GM23338 (cell line): ENCODE measurements around the gene SMG7. TPM values are rescaled to one million over a fixed set of nuclear protein-coding genes. Genes with fewer than 3 reads are reported as not detected.

ENCODE experiments used
- ATAC-seq: fragments of 200-7000 bp; cut with Tn5 transposase; 3 replicates; pipeline ENCODE4 v1.9.1; 2020
- DNase-seq: peaks from one replicate; pipeline ENCODE4 v3.0.0-alpha.2; 2015; ENCODE audit warnings: low spot score
- H2AFZ ChIP-seq: fragments of 200-600 bp; sonication (generic); 2 replicates; pipeline ENCODE4 v1.8.0; 2016; ENCODE audit warnings: antibody characterized with exemption, mild to moderate bottlenecking, moderate library complexity
- H3F3A ChIP-seq: fragments of 200-600 bp; sonication (generic); replicated peaks from 2 replicates; pipeline ENCODE4 v1.8.0; 2017; ENCODE audit warnings: antibody characterized with exemption, mixed run types, low read depth
- H3K27ac ChIP-seq: fragments of 200-600 bp; sonication (generic); 2 replicates; pipeline ENCODE4 v1.6.1; 2016; ENCODE audit warnings: low read depth
- H3K27me3 ChIP-seq: fragments of 200-600 bp; sonication (generic); 2 replicates; pipeline ENCODE4 v1.8.0; 2016; ENCODE audit warnings: mild to moderate bottlenecking, mixed run types, moderate library complexity; ENCODE audit not compliant: insufficient read depth
- H3K36me3 ChIP-seq: fragments of 200-600 bp; sonication (generic); 2 replicates; pipeline ENCODE4 v1.8.0; 2016; ENCODE audit warnings: mild to moderate bottlenecking; ENCODE audit not compliant: insufficient read depth
- H3K4me1 ChIP-seq: fragments of 200-600 bp; sonication (generic); 2 replicates; pipeline ENCODE4 v1.8.0; 2016; ENCODE audit warnings: mild to moderate bottlenecking, moderate library complexity; ENCODE audit not compliant: insufficient read depth
- H3K4me2 ChIP-seq: fragments of 200-600 bp; sonication (generic); 2 replicates; pipeline ENCODE4 v1.7.1; 2017; ENCODE audit warnings: mixed run types
- H3K4me3 ChIP-seq: fragments of 200-600 bp; sonication (generic); 2 replicates; pipeline ENCODE4 v1.6.1; 2016; ENCODE audit warnings: mixed run types
- H3K79me2 ChIP-seq: fragments of 200-600 bp; sonication (generic); replicated peaks from 2 replicates; pipeline ENCODE4 v1.8.0; 2017; ENCODE audit warnings: mild to moderate bottlenecking; ENCODE audit not compliant: insufficient read depth
- H3K9me2 ChIP-seq: fragments of 200-600 bp; sonication (generic); 2 replicates; pipeline ENCODE4 v1.8.0; 2017; ENCODE audit not compliant: insufficient read depth
- H4K20me1 ChIP-seq: fragments of 200-600 bp; sonication (generic); replicated peaks from 2 replicates; pipeline ENCODE4 v1.8.0; 2017; ENCODE audit warnings: mild to moderate bottlenecking; ENCODE audit not compliant: insufficient read depth
- H3K27ac Mint-ChIP-seq: 2 replicates; pipeline ENCODE4 v1.8.0; 2020; ENCODE audit warnings: inconsistent platforms, mild to moderate bottlenecking, moderate library complexity, mixed read lengths
- H3K27me3 Mint-ChIP-seq: 3 replicates; pipeline ENCODE4 v1.8.0; 2022; ENCODE audit warnings: low read depth, mild to moderate bottlenecking, moderate library complexity, mixed read lengths, inconsistent platforms; ENCODE audit not compliant: insufficient read depth, poor library complexity
- H3K36me3 Mint-ChIP-seq: 3 replicates; pipeline ENCODE4 v1.8.0; 2021; ENCODE audit warnings: low read depth, mild to moderate bottlenecking, inconsistent platforms, moderate library complexity, mixed read lengths
- H3K4me1 Mint-ChIP-seq: 3 replicates; pipeline ENCODE4 v1.8.0; 2020; ENCODE audit warnings: mild to moderate bottlenecking, inconsistent platforms, mixed read lengths
- H3K4me3 Mint-ChIP-seq: 3 replicates; pipeline ENCODE4 v1.8.0; 2021; ENCODE audit warnings: moderate library complexity, mild to moderate bottlenecking, inconsistent platforms, mixed read lengths
- H3K9me3 Mint-ChIP-seq: 3 replicates; pipeline ENCODE4 v1.8.0; 2020; ENCODE audit warnings: moderate library complexity, mild to moderate bottlenecking, inconsistent platforms, mixed read lengths
- CREB1 ChIP-seq: fragments of 250-450 bp; sonication (Bioruptor Pico); IDR thresholded peaks from 2 replicates; pipeline ENCODE4 v1.5.0; 2020; ENCODE audit warnings: low read depth, mild to moderate bottlenecking, moderate library complexity
- EZH2 ChIP-seq: fragments of 200-600 bp; sonication (generic); IDR thresholded peaks from one replicate; pipeline ENCODE4 v1.8.0; 2017; ENCODE audit warnings: antibody characterized with exemption, mild to moderate bottlenecking, low read depth; ENCODE audit not compliant: unreplicated experiment
- EZH2phosphoT487 ChIP-seq: fragments of 200-600 bp; sonication (generic); IDR thresholded peaks from one replicate; pipeline ENCODE4 v1.8.1; 2018; ENCODE audit warnings: antibody characterized with exemption; ENCODE audit not compliant: unreplicated experiment
- JUNB ChIP-seq: IDR thresholded peaks from one replicate; pipeline ENCODE4 v1.6.1; 2016; ENCODE audit warnings: antibody characterized with exemption; ENCODE audit not compliant: unreplicated experiment
- NANOG ChIP-seq: IDR thresholded peaks from 2 replicates; pipeline ENCODE4 v1.6.1; 2016; ENCODE audit warnings: antibody characterized with exemption, borderline replicate concordance
- POLR2AphosphoS5 ChIP-seq: IDR thresholded peaks from 2 replicates; pipeline ENCODE4 v1.6.1; 2016; ENCODE audit warnings: antibody characterized with exemption, low read depth
- STAT1 ChIP-seq: IDR thresholded peaks from one replicate; pipeline ENCODE4 v1.6.1; 2016; ENCODE audit warnings: antibody characterized with exemption; ENCODE audit not compliant: unreplicated experiment
- ZNF114 ChIP-seq: fragments of 250-450 bp; sonication (Bioruptor Pico); IDR thresholded peaks from 2 replicates; pipeline ENCODE4 v1.5.0; 2020; ENCODE audit warnings: mild to moderate bottlenecking, moderate library complexity
- ZNF331 ChIP-seq: fragments of 250-450 bp; sonication (Bioruptor Pico); IDR thresholded peaks from 2 replicates; pipeline ENCODE4 v1.5.0; 2020; ENCODE audit warnings: low read depth, mild to moderate bottlenecking, moderate library complexity
- polyA plus RNA-seq: library from polyadenylated mRNA; unstranded; fragments of >200 nt; fragmentation: Nextera tagmentation; extraction: Ambion mirVana; gene quantifications from 2 replicates; pipeline ENCODE4 v1.2.1, GENCODE V29; 2016
- total RNA-seq: library from RNA; depleted of rRNA; stranded (reverse); fragments of >200 nt; shearing (Covaris generic); gene quantifications from 2 replicates; pipeline ENCODE4 v1.2.3, GENCODE V29; 2014
- TF ChIP-seq, protein P1 (sequence below): IDR thresholded peaks from one replicate; pipeline ENCODE4 v1.6.1; 2018; ENCODE audit warnings: antibody characterized with exemption; ENCODE audit not compliant: unreplicated experiment
- TF ChIP-seq, protein P2 (sequence below): fragments of 250-450 bp; sonication (Bioruptor Pico); IDR thresholded peaks from 2 replicates; pipeline ENCODE4 v1.5.0; 2020; ENCODE audit warnings: mild to moderate bottlenecking, moderate library complexity
- TF ChIP-seq, protein P3 (sequence below): IDR thresholded peaks from 2 replicates; pipeline ENCODE4 v1.6.1; 2016; ENCODE audit warnings: antibody characterized with exemption
- TF ChIP-seq, protein P4 (sequence below), 2 experiments: fragments of 200-600 bp in 1 of 2; sonication (generic) in 1 of 2; conservative IDR thresholded peaks; 2 replicates each; pipeline versions ENCODE4 v1.5.1 to v1.6.1; 2016 to 2017; ENCODE audit warnings: antibody characterized with exemption in 2 of 2, low read depth in 2 of 2, mild to moderate bottlenecking in 2 of 2, moderate library complexity in 1 of 2

SMG7 gene
- total and polyA plus RNA-seq, 2 experiments from 2014 or later, result 33.0 to 79.4 TPM

DNA sequence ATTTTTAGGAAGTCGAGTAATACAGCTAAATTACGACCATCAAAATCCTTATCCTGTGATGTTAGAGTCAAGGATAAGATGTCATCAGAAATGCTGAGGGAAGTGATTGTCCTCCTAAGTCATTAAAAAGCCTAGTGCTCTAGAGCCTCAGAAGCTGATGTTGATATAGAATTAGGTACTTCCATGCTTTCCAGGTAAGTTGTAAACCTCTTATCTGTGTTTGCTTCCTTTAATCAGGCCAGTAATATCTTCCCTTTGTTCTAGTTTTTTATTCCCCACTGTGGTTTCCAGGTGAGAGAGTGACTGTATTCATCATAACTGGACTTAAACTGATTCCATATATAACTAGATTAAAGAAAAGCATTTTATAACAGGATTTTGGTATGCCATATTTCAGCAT lies 44.4 kb downstream of the SMG7 start:
- Histone ChIP-seq H3K27ac (no peak overlapping the region), H3F3A (no peaks in the 10 kb centered on the region), H3K9me2 (no peaks in the 10 kb centered on the region), H3K27me3 (no peaks in the 10 kb centered on the region), H3K79me2 (peaks cover 18% of the 10 kb centered on the region), H4K20me1 (no peaks in the 10 kb centered on the region; the same call in 1 of the 2 replicates), H3K4me3 (no peak overlapping the region), H3K4me2 (no peak overlapping the region), H3K36me3 (peaks cover 10% of the 10 kb centered on the region; the same call in 1 of the 2 replicates), H3K4me1 (peaks cover 13% of the 10 kb centered on the region), H2AFZ (no peak overlapping the region)
- no peak for TF ChIP-seq CREB1 (CRISPR knock-in tag)
- TF ChIP-seq JUNB, result no peak
- TF ChIP-seq EZH2phosphoT487, result no peak
- TF ChIP-seq POLR2AphosphoS5, result no peak
- no peak for TF ChIP-seq ZNF114 (CRISPR knock-in tag)
- TF ChIP-seq, protein P1, sequence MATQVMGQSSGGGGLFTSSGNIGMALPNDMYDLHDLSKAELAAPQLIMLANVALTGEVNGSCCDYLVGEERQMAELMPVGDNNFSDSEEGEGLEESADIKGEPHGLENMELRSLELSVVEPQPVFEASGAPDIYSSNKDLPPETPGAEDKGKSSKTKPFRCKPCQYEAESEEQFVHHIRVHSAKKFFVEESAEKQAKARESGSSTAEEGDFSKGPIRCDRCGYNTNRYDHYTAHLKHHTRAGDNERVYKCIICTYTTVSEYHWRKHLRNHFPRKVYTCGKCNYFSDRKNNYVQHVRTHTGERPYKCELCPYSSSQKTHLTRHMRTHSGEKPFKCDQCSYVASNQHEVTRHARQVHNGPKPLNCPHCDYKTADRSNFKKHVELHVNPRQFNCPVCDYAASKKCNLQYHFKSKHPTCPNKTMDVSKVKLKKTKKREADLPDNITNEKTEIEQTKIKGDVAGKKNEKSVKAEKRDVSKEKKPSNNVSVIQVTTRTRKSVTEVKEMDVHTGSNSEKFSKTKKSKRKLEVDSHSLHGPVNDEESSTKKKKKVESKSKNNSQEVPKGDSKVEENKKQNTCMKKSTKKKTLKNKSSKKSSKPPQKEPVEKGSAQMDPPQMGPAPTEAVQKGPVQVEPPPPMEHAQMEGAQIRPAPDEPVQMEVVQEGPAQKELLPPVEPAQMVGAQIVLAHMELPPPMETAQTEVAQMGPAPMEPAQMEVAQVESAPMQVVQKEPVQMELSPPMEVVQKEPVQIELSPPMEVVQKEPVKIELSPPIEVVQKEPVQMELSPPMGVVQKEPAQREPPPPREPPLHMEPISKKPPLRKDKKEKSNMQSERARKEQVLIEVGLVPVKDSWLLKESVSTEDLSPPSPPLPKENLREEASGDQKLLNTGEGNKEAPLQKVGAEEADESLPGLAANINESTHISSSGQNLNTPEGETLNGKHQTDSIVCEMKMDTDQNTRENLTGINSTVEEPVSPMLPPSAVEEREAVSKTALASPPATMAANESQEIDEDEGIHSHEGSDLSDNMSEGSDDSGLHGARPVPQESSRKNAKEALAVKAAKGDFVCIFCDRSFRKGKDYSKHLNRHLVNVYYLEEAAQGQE, result no peak
- no peak for TF ChIP-seq ZNF331 (CRISPR knock-in tag)
- TF ChIP-seq EZH2, result no peak
- TF ChIP-seq, protein P2, sequence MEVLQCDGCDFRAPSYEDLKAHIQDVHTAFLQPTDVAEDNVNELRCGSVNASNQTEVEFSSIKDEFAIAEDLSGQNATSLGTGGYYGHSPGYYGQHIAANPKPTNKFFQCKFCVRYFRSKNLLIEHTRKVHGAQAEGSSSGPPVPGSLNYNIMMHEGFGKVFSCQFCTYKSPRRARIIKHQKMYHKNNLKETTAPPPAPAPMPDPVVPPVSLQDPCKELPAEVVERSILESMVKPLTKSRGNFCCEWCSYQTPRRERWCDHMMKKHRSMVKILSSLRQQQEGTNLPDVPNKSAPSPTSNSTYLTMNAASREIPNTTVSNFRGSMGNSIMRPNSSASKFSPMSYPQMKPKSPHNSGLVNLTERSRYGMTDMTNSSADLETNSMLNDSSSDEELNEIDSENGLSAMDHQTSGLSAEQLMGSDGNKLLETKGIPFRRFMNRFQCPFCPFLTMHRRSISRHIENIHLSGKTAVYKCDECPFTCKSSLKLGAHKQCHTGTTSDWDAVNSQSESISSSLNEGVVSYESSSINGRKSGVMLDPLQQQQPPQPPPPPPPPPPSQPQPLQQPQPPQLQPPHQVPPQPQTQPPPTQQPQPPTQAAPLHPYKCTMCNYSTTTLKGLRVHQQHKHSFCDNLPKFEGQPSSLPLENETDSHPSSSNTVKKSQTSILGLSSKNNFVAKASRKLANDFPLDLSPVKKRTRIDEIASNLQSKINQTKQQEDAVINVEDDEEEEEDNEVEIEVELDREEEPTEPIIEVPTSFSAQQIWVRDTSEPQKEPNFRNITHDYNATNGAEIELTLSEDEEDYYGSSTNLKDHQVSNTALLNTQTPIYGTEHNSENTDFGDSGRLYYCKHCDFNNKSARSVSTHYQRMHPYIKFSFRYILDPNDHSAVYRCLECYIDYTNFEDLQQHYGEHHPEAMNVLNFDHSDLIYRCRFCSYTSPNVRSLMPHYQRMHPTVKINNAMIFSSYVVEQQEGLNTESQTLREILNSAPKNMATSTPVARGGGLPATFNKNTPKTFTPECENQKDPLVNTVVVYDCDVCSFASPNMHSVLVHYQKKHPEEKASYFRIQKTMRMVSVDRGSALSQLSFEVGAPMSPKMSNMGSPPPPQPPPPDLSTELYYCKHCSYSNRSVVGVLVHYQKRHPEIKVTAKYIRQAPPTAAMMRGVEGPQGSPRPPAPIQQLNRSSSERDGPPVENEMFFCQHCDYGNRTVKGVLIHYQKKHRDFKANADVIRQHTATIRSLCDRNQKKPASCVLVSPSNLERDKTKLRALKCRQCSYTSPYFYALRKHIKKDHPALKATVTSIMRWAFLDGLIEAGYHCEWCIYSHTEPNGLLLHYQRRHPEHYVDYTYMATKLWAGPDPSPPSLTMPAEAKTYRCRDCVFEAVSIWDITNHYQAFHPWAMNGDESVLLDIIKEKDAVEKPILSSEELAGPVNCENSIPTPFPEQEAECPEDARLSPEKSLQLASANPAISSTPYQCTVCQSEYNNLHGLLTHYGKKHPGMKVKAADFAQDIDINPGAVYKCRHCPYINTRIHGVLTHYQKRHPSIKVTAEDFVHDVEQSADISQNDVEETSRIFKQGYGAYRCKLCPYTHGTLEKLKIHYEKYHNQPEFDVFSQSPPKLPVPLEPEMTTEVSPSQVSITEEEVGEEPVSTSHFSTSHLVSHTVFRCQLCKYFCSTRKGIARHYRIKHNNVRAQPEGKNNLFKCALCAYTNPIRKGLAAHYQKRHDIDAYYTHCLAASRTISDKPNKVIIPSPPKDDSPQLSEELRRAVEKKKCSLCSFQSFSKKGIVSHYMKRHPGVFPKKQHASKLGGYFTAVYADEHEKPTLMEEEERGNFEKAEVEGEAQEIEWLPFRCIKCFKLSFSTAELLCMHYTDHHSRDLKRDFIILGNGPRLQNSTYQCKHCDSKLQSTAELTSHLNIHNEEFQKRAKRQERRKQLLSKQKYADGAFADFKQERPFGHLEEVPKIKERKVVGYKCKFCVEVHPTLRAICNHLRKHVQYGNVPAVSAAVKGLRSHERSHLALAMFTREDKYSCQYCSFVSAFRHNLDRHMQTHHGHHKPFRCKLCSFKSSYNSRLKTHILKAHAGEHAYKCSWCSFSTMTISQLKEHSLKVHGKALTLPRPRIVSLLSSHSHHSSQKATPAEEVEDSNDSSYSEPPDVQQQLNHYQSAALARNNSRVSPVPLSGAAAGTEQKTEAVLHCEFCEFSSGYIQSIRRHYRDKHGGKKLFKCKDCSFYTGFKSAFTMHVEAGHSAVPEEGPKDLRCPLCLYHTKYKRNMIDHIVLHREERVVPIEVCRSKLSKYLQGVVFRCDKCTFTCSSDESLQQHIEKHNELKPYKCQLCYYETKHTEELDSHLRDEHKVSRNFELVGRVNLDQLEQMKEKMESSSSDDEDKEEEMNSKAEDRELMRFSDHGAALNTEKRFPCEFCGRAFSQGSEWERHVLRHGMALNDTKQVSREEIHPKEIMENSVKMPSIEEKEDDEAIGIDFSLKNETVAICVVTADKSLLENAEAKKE (CRISPR knock-in tag), result no peak
- TF ChIP-seq NANOG, result no peak
- no peak for TF ChIP-seq STAT1
- TF ChIP-seq, protein P3, sequence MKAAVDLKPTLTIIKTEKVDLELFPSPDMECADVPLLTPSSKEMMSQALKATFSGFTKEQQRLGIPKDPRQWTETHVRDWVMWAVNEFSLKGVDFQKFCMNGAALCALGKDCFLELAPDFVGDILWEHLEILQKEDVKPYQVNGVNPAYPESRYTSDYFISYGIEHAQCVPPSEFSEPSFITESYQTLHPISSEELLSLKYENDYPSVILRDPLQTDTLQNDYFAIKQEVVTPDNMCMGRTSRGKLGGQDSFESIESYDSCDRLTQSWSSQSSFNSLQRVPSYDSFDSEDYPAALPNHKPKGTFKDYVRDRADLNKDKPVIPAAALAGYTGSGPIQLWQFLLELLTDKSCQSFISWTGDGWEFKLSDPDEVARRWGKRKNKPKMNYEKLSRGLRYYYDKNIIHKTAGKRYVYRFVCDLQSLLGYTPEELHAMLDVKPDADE, result no peak
- TF ChIP-seq, protein P4, sequence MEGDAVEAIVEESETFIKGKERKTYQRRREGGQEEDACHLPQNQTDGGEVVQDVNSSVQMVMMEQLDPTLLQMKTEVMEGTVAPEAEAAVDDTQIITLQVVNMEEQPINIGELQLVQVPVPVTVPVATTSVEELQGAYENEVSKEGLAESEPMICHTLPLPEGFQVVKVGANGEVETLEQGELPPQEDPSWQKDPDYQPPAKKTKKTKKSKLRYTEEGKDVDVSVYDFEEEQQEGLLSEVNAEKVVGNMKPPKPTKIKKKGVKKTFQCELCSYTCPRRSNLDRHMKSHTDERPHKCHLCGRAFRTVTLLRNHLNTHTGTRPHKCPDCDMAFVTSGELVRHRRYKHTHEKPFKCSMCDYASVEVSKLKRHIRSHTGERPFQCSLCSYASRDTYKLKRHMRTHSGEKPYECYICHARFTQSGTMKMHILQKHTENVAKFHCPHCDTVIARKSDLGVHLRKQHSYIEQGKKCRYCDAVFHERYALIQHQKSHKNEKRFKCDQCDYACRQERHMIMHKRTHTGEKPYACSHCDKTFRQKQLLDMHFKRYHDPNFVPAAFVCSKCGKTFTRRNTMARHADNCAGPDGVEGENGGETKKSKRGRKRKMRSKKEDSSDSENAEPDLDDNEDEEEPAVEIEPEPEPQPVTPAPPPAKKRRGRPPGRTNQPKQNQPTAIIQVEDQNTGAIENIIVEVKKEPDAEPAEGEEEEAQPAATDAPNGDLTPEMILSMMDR (conservative IDR thresholded peaks at IDR 0.05; ENCODE audit: low read depth in 2 of 2), result no peak
- Mint-ChIP-seq H3K9me3 (no peaks in the 10 kb centered on the region), H3K36me3 (peaks cover 30% of the 10 kb centered on the region), H3K27me3 (peaks cover 2% of the 10 kb centered on the region), H3K4me3 (no peak overlapping the region), H3K4me1 (peaks cover 7% of the 10 kb centered on the region; the same call in 2 of the 3 replicates), H3K27ac (no peak overlapping the region)
- DNase-seq (no peak), ATAC-seq (no peak)
